Right renal pelvis (tissue), 4 donors: ENCODE data around the gene SRBD1. TPM values are rescaled to one million over a fixed set of nuclear protein-coding genes. Genes with fewer than 3 reads are reported as not detected.

Experiments
- DNase-seq, 4 donors: peaks; one replicate each; pipeline ENCODE4 v3.0.0-alpha.2; 2013; ENCODE audit warnings: low read depth in 4 of 4, low spot score in 3 of 4, missing footprints in 1 of 4
- polyA plus RNA-seq, 4 donors: library from polyadenylated mRNA; unstranded; fragments of 120-200 nt; gene quantifications; one replicate each; pipeline ENCODE4 v1.2.1, GENCODE V29; 2013; ENCODE audit not compliant: insufficient read length in 4 of 4

SRBD1 gene
- polyA plus RNA-seq, 4 donors = 21.3 to 26.6 (median 26.1) TPM

DNA sequence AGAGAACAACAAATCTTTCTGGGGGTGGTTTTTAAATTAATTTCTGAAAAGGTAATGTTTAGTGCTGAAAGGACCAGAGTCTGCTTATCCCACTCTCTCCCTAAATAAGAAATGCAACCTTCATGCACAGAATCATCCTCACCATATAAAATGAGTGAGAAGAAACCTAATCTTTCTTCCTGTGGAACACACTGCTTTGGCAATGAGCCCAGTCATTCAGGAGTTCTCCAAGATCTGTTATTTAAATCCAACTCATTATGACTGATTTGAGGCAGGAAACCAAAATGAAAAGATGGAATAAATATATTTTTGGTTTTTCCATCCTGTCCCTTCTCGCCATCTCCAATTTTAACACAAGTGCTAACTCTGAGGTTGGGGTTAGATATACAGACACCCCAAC is 228.3 kb downstream of the SRBD1 start:
- no peak for DNase-seq

GRCh38 chr2:45380131-45380836 is 230.8 kb downstream of the SRBD1 start:
- DNase-seq = no peak

DNA sequence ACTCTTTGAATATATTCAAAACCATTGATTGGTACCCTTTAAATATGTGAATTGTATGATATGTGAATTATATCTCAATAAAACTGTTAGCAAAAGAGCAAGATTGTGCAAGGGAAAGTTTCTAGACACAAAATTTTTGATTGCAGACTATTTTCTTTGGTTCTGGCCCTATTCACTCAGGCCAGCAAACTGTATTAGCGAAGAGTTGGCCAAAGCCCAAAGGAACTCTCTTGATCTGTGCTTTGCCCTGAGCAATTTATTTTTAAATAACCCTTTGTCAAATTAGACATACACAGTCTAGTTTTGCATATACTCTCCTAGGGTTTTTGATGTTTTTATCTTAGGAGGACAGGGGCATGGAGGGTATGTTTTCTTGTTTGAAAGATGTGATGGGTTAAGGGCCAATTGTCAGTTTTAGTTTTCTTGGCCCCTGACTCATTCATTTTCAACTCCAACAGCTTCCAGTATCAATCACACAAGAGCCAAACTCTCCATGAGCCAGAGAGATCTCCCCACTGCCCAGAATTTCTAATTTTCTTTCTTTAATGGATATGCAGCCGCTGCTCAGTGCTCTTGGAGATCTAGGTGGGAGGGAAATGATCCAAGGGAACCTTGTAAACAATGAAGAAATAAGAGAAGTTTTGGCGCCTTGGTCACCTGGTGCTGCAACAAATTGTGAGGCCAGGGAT is 231.5 kb downstream of the SRBD1 start:
- no peak for DNase-seq

DNA sequence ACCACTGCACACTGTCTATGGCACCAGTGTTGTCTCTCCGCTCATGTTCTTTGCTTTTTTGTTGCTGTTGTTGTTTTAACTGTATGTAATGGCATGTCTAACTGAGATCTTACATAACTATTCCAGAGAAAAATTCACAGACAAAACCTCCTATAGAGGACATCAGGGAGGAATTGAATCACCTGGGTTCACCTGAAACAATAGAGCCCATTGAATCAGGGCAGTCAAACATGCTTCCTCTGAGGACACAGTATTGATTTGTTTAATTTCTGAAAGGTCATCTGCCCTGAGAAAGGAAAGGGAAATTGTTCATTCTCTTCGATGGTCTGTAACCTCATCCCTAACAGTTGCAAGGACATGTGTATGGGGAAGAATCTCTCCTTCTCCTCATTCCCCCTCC is 237.5 kb downstream of the SRBD1 start:
- DNase-seq = no peak

DNA sequence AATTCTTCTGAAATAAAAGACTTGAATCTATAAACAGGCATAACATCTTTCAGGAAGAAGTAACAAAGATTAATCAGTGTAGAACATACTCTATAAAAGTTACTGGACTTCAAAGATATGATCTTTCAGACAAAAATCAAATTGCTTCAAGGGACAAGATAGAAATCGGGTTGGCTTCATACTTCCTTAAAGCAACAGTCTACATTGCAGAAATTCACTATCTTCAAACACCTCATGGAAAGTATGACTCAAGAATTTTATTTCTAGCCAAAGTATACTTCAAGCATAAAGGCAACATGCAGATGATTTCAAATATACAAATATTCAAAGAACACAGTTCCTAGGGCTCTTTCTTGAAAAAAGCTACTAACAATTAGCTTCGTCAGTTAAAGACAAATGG is 240.7 kb downstream of the SRBD1 start:
- no peak for DNase-seq

- DNase-seq = no peak
These were observed 242.3 kb downstream of the SRBD1 start for GRCh38 chr2:45368792-45369191.

DNA sequence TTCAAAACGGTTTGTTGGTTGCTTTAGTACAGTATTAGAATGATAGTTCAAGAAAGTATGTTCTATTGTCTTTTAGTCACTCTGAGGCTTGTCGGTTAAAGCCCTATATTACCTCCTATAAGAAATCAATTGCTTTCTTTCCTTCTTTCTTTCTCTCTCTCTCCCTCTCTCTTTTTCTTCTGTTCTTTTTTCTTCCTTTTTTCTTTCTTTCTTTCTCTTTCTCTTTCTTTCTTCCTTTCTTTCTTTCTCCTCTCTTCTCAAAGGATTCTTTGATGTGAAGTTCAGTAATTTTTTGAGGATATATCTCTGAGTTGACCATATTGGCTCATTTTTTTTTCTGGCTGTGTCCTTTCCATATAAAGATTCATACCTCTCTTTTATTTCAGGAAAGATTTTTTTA is 249.4 kb downstream of the SRBD1 start:
- DNase-seq = no peak

GRCh38 chr2:45354776-45355175 is 256.3 kb downstream of the SRBD1 start:
- no peak for DNase-seq

DNA sequence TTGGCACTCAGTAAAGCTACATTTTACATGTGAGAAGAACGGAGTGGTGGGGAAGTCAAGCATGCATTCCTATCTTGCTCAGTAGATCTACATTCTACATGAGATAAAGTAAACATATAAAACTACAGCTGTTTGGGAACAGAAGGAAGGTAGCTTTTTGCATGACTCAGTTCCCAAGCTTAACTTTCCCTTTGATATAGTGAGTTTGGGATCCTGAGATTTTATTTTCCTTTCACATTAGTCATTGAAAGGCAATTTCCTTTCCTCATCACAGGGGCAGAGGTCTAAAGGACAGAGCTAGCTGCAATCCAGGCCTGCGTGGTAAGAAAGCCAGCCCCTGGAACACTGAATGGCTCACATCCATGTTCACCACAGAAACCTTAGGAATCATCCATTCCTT is 257.2 kb downstream of the SRBD1 start:
- no peak for DNase-seq

DNA sequence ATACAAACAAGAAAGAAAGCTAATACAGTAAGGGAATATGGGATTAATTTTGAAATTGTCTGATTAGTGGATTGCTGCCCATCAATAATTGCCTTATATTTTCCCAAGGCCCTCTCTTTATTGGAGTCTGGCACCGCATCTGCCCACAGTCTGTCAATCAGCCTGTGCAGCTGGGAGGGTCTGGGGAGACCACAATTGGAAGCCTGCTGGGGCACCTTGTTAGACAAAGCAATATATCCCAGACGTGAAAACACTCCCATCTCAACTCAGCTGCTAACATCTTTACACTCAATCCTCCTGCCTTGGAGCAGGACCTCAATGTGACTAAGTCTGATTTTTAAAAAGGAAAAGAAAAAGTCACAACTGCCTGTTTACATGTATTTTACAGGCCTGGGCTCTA is 258.6 kb downstream of the SRBD1 start:
- no peak for DNase-seq

- no peak for DNase-seq
These were observed 265.5 kb downstream of the SRBD1 start for GRCh38 chr2:45345331-45346234.

DNA sequence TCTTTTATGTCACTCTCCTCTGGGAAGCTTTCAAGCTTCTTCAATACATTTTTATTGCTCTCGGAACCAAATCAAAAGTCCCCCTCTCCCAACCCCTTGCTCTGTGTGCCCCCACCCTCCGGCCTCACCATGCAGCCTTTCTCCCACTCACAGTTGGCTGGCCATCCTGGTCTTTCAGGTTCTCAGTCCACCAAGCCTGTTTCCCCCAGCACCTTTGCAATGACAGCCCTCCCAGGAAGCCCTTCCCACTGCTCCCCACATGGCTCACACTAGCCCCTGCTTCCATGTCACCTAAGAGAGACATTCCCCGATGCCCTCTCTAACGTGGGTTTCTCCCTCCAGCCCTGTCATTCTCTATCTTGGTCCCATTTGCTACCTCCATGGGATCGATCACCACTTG is 266.6 kb downstream of the SRBD1 start:
- no peak for DNase-seq

DNA sequence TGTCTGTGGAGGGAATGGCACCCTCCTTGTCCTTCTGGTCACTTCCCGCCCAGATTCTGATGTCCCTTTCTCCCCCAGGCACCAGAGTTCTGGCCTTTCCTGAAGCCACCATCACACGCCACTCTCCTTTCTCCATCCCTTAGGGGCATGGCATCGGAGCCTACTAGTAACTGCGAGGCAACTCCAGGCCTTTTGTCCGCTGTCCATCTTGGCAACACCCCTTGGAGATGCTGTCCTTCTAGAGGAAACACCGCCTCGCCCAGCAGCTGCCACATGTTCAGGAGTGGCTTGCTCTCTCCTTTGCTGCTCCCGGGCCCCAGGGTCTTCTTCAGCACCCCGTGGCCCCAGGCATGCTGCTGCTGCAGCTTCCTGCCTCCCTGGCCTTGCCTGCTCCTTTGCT is 267.0 kb downstream of the SRBD1 start:
- DNase-seq = no peak

DNA sequence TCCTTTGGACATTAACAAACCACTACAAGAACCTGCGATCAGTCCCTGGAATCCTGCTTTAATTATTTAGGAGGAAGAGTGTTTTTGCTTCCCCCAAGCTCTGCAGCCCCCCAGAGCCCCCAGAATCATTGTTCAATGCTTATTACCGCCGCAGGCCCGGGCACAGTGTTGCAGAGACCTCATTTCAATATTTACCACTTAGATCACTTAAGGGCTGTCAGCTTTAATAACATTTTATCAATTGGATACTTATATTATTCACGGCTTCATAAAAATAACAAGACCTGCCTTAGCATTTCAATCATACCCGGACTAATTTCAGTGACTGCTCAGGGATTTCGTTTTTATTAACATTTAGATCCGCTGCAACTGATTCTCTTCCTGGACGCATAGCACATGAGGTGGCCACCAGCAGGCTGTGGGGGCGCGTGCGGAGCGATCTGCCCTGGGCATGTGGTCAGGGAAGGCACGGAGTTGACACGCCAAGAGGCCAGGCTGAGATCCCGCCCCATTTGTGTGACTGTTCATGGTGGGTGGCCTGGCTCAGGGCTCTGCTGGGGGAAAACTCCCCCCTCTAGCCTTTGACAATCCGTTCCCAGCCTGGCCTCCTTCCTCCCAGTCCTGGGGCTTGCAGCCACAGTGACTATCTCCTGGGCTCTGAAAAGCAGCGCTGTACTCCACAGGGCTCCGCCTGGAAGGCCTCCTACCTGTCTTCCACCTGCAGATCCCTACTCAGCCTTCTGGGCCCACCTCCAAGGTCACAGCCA is 267.6 kb downstream of the SRBD1 start:
- DNase-seq = no peak

GRCh38 chr2:45340318-45340717 is 270.7 kb downstream of the SRBD1 start:
- no peak for DNase-seq

- no peak for DNase-seq
These were observed 271.8 kb downstream of the SRBD1 start for GRCh38 chr2:45339253-45339652.

Other genes starting within 250 kb of the SRBD1 start
- gene PRKCE, start 40.4 kb upstream of the SRBD1 start, polyA plus RNA-seq = 10 to 100 TPM in 1 of 4 donors, 1 to 10 TPM in 3; 8.1 to 10.5 (median 9.3) TPM